Measurements from ENCODE around the gene DLG2. TPM values are rescaled to one million over a fixed set of nuclear protein-coding genes. Genes with fewer than 3 reads are reported as not detected.

DLG2 gene
- total and polyA plus RNA-seq, 9 donors, result 2.5 to 20.7 (median 12.0) TPM

- Histone ChIP-seq H3K36me3 (no peaks in the 10 kb centered on the region), H3K27ac (no peak overlapping the region), H3K9me3 (no peaks in the 10 kb centered on the region), H3K4me3 (no peak overlapping the region), H3K4me1 (ENCODE audit: insufficient read depth) (no peaks in the 10 kb centered on the region), H3K27me3 (no peaks in the 10 kb centered on the region)
- TF ChIP-seq CTCF (IDR thresholded peaks at IDR 0.05) (no peak), POLR2A (IDR thresholded peaks at IDR 0.05) (no peak), EP300 (IDR thresholded peaks at IDR 0.05) (no peak)
- DNase-seq, result no peak
- WGBS, 3 donors, result 77 to 87% (median 81%) methylated on average over 3 of the region's 3 CpGs
- intact Hi-C loops (cut with DNase I), result no loop called here
Measured at GRCh38 chr11:85099522-85099921, 527.6 kb downstream of the DLG2 start.

GRCh38 chr11:85098996-85099395 is 528.1 kb downstream of the DLG2 start:
- no peak for DNase-seq
- Histone ChIP-seq H3K4me1 (ENCODE audit: insufficient read depth) (no peaks in the 10 kb centered on the region), H3K27me3 (no peaks in the 10 kb centered on the region), H3K36me3 (no peaks in the 10 kb centered on the region), H3K9me3 (no peaks in the 10 kb centered on the region), H3K27ac (no peak overlapping the region), H3K4me3 (no peak overlapping the region)
- WGBS, 3 donors, result 31 to 54% (median 37%) methylated on average over 4 of the region's 4 CpGs
- intact Hi-C loops (cut with DNase I), result no loop called here
- TF ChIP-seq POLR2A (IDR thresholded peaks at IDR 0.05), result no peak

- no peak overlapping the region for H3K4me3 ChIP-seq
- no peak overlapping the region for H3K27ac ChIP-seq
- no peak for TF ChIP-seq CTCF (IDR thresholded peaks at IDR 0.05)
- no peak for TF ChIP-seq POLR2A (IDR thresholded peaks at IDR 0.05)
- no peak for TF ChIP-seq EP300 (IDR thresholded peaks at IDR 0.05)
- no peak for DNase-seq
- H3K4me1 ChIP-seq (ENCODE audit: insufficient read depth), result no peaks in the 10 kb centered on the region
- intact Hi-C loops (cut with DNase I), result no loop called here
- no peaks in the 10 kb centered on the region for H3K27me3 ChIP-seq
- WGBS, 3 donors, result 93 to 97% (median 95%) methylated on average over 6 of the region's 6 CpGs
- H3K36me3 ChIP-seq, result no peaks in the 10 kb centered on the region
- no peaks in the 10 kb centered on the region for H3K9me3 ChIP-seq
Measured at GRCh38 chr11:85096939-85097338, 530.2 kb downstream of the DLG2 start.

GRCh38 chr11:85095239-85095638 is 531.9 kb downstream of the DLG2 start:
- H3K9me3 ChIP-seq, result no peaks in the 10 kb centered on the region
- no peaks in the 10 kb centered on the region for H3K36me3 ChIP-seq
- no peak overlapping the region for H3K4me3 ChIP-seq
- no peaks in the 10 kb centered on the region for H3K27me3 ChIP-seq
- TF ChIP-seq EP300 (IDR thresholded peaks at IDR 0.05), result no peak
- TF ChIP-seq POLR2A (IDR thresholded peaks at IDR 0.05), result no peak
- no peak for TF ChIP-seq CTCF (IDR thresholded peaks at IDR 0.05)
- no peaks in the 10 kb centered on the region for H3K4me1 ChIP-seq (ENCODE audit: insufficient read depth)
- intact Hi-C loops (cut with DNase I), result no loop called here
- no peak for DNase-seq
- H3K27ac ChIP-seq, result no peak overlapping the region

- no peaks in the 10 kb centered on the region for H3K4me1 ChIP-seq (ENCODE audit: insufficient read depth)
- no peak overlapping the region for H3K27ac ChIP-seq
- DNase-seq, result no peak
- no peaks in the 10 kb centered on the region for H3K27me3 ChIP-seq
- WGBS, 3 donors, result 94 to 98% (median 98%) methylated on average over 1 of the region's 1 CpG
- intact Hi-C loops (cut with DNase I), result no loop called here
- H3K9me3 ChIP-seq, result no peaks in the 10 kb centered on the region
- no peaks in the 10 kb centered on the region for H3K36me3 ChIP-seq
- TF ChIP-seq CTCF (IDR thresholded peaks at IDR 0.05) (no peak), EP300 (IDR thresholded peaks at IDR 0.05) (no peak), POLR2A (IDR thresholded peaks at IDR 0.05) (no peak)
- H3K4me3 ChIP-seq, result no peak overlapping the region
Measured at GRCh38 chr11:85094795-85095194, 532.3 kb downstream of the DLG2 start.

All from ovary (tissue), 9 donors.